Dermis microvascular lymphatic vessel endothelial cell (primary cell): Measurements from ENCODE around the gene ELFN1. TPM values are rescaled to one million over a fixed set of nuclear protein-coding genes. Genes with fewer than 3 reads are reported as not detected.

ENCODE experiments used
- DNase-seq, 2 donors: peaks; one replicate each; pipeline versions ENCODE4 v3.0.0 to v3.0.0-alpha.2; 2010; ENCODE audit warnings: low read depth in 2 of 2
- total RNA-seq: library from RNA; depleted of rRNA; stranded (reverse); fragments of >200 nt; gene quantifications from 2 replicates; pipeline ENCODE4 v1.2.1, GENCODE V29; 2014

The ELFN1 gene
- total RNA-seq: 0.38 and 0.90 TPM in 2 replicates

DNA sequence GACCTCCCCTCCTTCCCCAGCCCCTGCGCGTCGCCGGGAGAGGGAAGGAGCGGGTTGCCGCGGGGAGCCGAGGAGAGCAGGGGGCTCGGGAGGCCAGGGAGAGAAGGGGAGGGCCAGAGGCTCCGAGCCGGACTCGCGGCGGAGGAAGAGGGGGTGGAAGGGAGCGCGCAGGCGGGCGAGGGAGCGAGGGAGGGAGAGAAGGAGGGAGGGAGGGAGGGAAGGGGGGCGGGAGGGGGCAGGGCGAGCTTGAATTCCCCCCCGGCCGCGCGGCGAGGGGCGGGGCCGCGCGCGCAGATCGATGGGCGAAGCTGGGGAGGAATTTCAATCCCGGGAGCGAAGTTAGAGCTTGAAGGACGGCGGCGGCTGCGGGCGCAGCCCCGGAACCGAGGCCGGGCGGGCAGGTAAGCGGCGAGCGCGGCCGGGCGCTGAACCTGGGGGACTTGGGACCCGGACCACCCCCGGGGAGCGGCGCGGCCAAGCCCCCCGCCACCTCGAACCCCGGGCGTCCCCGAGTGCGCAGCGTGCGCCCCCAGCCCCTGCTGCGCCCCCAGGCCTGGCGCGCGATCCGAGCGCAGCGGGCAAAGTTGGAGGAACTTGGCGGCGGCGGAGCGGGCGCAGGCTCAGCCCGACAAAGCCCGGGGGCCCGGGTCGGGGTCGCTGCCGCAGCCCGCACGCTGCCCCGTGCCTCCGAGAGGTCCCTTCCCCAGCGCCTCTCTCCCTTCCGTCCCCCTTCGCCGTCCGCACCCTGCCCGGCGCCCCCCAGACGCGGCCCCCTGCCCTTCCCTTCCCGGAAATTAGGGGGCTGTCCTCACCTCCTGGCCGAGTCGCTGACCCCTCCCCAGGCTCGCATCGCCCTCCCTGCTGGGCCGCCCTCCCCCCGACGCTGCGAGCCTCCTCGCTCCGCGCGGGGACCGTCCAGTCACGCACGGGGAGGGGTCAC lies at the start of gene ELFN1:
ELFN1 (plus strand) TSS at position 324 of the 940 bp plus-strand sequence. CDS start 74,320 bp downstream, outside the sequence.
- no peak for DNase-seq

DNA sequence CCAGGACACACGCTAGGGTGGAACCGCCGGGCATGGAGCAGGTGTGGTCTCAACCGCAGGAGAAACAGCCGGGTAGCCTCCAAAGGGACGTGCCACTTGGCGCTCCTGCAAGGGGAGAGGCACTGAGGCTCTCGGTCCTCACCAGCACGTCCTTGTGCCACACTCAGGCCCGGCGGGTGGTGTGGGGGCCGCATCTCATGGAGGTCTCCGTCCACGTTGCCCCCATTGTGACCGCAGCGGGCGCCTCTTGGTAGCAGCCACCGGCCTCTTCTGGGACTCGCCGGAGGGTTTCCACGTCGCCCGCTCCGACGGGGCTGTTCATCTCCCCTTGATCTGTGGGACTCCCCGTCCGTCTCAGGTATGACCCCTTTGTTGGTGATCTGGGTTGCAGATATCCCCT lies 49.2 kb upstream of the ELFN1 start:
- DNase-seq: no peak

DNA sequence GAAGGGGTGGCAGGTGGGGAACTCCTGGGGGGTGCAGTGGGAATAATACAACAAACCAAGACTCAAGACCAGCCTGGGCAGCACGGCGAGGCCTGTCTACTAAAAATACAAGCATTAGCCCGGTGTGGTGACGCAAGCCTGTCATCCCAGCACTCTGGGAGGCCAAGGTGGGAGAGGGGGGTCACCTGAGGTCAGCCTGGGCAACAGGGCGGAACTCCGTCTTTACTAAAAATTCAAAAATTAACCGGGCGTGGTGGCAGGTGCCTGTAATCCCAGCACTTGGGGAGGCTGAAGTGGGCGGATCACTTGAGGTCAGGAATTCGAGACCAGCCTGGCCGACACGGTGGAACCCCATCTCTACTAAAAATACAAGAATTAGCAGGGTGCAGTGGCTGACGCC lies 48.4 kb upstream of the ELFN1 start:
- no peak for DNase-seq

DNA sequence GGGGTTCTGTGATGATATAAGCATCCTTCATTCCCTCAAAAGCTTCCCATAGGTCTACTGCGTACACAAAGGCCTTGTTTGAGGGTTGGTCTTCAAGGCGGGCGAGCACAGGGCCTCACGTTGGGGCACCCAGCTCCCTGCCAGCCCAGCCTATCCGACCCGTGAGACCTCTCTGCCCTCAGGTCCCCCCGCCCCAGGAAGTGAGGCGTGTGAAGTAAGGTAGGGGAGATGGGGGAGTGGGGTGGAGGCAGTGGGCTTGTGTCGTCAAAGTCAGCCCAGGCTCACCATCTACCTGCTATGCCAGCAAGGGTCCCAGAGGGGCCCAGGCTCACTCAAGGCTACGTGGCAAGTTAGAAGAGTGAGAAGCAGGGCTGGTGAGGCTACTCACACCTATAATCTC lies 47.6 kb upstream of the ELFN1 start:
- DNase-seq: no peak

DNA sequence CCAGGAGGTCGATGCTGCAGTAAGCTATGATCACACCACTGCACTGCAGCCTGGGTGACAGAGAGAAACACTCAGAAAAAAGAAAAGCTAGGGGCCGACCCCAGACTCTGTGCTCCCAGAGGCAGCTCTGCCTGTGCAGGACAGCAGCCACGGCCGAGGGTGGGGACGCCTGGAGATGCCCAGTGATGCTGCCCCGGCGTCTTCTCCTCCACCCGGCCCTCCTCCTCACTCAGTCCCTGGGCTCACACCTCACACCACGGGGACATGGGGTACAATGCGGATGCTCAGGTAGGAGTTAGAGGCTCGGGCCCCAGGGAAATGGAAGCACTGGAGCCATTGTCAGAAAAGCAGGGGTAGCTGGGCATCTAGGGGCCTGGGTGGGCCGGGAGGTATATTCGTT lies 46.3 kb upstream of the ELFN1 start:
- DNase-seq: no peak

DNA sequence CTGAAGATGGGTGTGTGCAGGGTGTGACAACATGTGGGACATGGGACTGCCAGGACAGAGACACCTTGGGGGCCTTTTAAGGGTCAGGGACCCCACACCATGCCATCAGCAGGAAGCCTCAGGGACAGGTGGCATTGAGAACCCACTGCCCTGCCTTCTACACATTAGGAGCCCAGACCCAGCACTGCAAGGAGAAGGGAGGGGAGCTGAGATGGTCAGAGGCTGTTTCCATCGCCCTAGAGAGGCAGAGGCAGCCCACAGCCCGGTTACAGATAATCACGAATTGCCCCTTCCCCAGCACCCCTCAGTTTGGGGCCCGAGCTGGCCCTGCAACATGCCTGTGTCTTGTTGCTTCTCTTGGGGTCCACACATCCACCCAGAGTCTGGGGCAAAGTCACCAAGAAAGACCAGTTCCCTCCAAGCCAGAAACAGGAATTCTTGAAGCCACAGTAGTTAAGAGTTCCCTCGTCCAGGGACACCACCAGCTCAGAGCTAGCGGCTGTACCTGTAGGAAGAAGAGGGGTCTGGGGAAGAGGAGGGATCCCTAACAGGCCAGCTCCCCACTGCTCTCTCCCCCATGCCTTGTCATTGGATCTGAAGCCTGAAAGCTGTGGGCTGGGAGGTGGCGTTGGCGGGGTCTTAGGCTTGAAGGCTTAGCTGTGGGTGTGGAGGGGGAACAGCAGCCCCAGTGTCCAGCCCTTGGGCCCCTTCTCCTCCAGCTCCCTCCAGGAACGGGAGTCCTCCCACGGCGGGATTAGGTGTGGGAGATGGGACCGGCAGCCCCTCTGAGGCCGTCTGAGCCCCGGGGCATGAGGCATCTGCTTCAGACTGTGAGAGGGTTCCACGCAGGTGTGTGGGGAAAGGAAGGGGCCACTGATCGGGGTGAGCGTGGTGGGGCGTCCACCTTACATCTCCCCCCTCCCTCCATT lies 44.8 kb upstream of the ELFN1 start:
- DNase-seq: no peak

DNA sequence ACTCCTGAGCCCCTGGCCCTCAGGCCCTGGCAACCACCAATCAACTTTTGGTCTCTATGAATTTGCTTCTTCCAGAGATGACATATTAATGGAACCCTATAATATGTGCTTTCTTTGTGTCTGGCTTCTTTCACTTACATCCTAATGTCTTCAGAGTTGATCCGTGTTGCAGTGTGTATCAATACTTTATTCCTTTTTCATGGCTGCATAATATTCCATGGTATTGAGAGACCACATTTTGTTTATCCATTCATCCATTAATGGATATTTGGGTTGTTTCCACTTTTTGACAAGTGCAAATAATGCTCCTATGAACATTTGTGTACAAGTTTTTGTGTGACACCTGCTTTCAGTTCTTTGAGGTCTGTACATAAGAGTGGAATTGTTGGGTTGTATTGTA lies 43.3 kb upstream of the ELFN1 start:
- DNase-seq: no peak

DNA sequence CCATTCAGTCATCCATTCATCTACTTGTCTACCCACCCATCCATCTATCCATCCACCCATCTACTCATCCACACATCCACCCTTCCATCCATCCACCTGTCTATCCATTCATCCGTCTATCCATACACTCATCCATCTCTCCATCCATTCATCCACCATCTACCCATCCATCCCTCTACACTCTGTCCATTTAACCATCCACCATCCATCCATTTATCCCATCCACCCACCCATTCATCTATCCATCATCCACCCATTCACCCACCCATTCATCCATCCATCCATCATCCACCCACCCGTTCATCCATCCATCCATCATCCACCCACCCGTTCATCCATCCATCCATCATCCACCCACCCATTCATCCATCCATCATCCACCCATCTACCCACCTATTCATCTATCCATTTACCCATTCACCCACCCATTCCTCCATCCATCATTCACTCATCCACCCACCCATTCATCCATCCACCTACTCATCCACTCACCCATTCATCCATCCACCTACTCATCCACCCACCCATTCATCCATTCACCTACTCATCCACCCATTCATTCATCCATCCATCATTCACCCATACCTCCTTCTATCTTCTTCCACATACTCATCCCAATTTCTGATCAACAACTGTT lies 39.3 kb upstream of the ELFN1 start:
- no peak for DNase-seq

DNA sequence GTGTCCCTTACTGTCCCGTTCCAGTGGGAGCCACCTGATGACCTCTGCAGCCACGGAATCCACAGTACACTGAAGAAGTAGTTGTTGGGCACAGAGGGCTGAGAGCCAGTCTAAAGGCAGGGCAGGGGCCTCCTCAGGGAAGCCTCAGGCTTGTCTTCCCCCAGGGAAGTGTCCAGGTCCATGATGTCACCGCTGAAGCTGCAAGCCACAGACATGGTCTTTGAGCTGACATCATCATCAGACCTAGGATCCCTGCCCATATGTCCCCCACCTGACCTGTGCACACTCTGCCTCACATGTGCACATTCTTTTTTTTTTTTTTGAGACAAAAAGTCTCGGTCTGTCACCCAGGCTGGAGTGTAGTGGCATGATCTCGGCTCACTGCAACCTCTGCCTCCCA lies 38.4 kb upstream of the ELFN1 start:
- DNase-seq: no peak

DNA sequence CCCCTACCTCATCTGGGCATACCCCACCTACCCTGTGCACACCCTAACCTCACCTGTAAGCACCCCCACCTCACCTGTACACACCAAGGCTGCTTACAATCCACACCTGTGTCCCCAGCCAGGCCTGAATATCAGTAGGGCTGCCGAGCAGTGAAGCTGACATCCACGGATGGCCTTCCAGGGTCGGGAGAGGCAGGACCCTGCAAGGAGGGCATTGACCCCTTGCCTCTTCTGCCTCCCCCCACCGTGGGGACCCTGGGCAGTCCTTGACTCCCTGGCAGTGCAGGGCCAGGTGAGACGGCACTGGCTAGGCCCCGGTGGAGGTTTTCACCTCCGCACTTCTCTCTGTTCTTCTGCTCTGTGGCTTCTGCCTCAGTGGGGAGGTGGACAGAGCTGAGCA lies 37.6 kb upstream of the ELFN1 start:
- no peak for DNase-seq

DNA sequence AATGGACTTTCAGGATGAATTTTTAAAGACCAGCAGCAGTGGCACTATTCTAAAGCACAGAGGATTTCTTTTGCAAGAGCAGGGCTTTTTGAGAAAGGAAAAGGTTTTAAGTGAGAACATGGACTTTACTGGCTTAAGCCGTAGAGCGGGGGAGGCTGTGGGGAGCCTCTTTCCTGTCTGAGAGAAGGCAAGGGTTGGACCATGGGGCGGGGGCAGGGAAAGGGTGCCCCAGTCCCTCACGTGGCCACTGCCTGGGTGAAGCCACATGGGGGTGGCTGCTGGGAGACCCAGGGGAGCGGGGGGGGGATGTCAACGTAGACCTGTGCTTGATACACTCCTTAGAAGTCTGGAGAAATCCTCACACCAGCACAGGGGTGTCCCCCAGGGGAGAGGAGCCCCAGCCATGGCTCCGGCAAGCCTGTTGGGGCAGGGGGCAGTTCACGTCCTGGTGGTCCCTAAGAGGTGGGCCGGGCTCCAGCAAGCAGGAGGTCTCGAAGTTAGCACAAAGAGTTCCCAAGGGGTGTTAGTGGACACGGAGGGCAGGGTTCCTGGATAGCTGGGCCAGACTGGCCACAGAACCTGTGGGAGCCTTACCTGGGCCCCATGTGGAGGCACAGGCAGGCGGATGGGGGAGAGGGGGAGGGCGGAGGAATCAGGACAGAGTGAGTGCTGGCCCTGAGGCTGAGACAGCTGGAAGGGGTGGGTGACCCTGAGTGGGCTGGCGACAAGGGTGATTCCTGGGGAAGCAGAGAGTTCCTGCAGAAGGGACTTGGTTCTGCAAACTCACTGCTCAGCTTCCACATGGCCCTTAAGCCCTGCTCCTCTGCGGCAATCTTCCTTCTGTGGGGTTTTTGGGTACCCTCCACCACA lies 36.9 kb upstream of the ELFN1 start:
- no peak for DNase-seq

DNA sequence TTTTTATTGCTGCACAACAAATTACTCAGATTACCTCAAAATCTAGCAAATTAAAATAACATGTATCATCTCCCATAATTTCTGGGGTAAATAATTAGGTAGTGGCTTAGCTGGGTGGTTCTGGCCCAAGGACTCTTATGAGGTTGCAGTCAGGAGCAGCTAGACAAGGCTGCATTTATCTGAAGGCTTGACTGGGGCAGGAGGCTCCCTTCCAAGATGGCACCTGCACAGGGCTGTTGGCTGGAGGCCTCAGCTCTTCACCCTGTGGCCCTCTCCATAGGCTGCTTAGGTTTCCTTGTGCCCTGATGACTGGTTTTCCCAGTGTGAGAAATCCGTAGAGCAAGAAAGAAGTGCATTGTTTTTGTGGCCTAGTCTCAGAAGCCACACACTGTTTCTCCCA lies 34.7 kb upstream of the ELFN1 start:
- no peak for DNase-seq

DNA sequence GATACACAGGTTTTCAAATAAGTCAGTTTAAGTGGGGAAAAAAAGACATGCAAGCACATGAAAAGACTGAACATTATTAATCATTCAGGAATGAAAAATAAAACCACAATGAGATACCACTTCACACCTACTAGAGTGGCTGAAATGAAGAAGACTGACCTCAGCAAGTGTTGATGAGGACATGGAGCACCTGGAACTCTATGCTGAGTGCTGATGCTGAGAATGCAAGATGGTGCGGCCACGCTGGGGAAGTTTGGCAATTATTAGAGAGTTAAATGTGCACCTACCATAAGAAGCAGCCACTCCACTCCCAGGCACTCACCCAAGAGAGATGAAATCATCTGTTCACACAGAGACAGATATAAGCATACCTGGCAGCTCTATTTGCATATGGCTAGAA lies 32.9 kb upstream of the ELFN1 start:
- DNase-seq: no peak

DNA sequence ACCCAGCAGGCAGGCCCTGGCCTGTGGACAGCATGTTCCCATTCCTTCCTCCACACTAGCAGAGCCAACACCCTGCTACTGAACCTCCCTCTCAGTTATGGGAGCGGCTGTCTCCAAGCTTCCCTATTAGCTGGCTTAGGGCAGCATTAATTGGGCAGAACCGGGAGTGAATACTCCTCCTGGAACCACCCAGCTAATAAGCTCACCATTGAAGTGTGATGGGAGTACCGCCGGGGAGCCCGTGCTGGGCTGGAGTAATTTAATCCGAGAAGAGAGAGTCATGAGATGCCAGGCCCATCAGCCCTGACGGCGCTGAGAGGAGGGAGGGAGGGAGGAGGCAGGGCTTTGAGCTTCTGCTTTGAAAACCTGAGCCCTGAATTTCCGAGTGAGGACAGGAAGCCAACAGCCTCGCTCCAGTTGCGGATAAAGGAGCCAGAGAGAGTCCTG lies 31.8 kb upstream of the ELFN1 start:
- DNase-seq: no peak

DNA sequence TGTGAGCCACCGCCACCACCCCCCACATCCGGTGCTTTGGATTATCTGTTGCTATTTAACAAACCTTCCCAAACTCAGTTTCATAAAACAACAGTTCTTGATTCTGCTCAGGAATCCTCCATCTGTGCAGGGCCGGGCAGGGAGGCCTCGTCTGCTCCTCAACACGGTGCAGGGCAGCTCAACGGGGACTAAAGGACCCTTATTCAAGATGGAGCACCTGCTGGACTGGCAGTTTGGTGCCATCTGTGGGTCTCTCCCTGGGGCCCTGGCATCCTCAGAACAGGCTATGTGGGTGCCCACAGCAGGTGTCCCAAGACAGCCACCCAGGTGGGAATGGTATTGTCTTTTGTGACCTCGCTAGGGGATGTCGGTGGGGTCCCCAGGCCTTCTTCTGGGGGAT lies 31.0 kb upstream of the ELFN1 start:
- no peak for DNase-seq

DNA sequence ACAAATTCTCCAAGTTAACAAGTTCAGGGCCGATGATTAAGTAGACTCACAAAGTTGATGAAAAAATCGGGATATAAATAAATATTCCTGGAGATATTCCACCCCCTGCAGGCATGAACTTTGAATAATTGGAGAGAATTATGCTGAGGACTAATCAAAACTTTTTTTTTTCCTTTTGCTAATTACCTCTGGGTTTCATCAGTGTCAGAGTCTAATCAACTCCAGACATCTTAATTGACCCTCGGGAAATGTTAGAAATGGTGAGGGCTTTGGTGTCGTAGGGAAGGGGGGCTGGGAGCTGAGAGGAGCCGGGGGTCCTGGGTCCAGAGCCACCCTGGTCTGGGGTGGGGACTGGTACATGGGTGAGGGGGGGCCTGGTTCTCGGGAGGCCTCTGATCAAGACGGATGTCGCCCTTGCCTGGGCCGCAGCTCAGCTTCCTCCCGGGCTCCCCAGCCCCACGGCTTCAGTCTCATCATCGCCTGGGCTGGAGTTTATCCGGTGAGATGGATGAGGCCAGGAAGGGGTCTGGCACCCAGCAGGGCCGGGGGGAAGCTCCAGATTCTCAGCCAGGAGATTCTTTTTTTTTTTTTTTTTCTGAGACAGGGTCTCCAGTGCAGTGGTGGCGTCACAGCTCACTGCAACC lies 30.4 kb upstream of the ELFN1 start:
- no peak for DNase-seq

DNA sequence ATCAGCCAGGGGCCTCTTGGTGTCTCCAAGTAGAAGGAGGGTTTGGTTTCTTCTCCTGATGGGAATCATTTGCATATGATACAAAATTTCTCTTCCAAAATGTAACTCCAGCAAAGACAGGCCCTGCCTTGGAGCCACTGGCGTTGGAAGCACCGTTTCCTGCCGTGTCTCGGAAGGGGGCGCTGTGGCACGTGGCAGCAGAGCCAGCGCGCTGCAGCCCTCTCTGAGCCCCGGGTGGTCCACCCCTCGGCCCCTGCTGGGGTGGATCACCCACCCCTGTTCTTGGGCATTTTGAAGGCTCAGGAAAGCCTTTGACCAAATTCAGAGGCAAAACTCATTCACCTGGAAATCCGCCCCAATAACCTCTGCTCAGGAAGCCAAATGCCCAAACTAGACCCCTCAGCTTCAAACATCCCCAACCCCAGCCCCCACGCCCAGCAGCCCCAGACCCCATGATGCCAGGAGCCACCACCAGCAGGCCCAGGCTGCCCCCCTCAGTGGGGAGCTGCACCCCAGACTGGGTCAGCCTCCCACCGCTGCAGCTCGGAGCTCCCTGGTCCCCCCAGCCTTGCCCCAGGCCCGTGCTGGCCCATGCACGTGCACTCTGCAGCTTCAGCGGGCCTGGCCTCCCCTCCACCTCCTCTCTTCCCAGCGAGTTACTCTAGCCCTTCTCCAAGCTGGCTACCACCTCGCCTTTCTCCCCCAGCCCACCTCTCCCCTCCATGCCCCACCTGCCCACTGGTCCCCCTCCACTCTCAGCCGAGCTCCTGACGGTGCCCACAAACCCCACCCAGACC lies 29.5 kb upstream of the ELFN1 start:
- DNase-seq: no peak

DNA sequence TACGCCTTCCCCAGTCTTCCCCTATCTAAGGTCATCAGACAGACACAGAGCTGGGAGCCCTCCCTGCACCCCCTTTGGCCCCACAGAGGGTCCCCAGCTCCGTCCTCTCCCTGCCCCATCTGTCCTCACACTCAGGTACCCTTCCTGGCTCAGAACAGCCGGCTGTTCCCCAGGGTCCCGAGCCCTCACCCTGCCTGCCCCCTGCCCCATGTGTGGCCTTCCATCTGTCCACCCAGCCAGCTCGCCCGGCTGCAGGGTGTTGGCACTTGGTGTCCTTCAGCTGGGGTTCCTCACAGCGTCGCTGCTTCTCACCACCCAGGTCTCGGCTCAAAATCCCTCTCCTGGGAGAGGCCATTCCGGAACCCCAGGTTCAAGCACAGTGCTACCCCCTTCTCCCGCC lies 28.9 kb upstream of the ELFN1 start:
- no peak for DNase-seq

DNA sequence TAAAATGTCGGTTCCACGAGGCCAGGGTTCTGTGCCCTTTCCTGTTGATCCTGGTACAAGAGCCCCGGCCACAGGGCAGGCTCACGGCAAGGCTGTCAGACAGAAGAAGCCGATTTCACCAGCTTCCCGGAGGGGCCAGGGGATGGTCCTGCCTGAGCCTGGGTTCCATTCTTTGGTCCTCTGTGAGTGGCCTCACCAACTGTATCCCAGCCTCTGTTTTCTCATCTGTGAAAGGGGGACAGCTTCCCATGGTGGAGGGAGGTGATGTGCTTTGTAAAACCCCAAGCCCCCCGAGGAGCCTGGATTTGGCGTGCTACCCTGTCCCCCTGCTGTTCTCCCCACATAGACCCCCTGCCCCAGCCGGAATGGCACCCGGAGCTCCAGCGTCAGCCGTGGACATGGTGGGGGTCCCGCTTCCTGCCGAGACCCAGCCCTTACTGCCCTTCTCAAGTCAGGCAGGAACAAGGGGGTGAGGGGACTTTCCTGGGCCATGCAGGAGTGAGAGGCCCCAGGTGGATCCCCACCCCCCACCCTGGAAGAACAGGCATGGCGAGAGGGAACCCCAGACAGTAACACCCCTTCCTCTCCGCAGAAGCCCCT lies 28.3 kb upstream of the ELFN1 start:
- DNase-seq: no peak
